Lung microvascular endothelial cell (primary cell): ENCODE data around the gene HERPUD2. TPM values are rescaled to one million over a fixed set of nuclear protein-coding genes. Genes with fewer than 3 reads are reported as not detected.
"Not testable (repeated sequence)": the region's sequence is repeated elsewhere in the genome, so short reads cannot be mapped to it uniquely, and the experiment has no call there.

Source experiments
- DNase-seq, 2 donors: peaks; one replicate each; pipeline versions ENCODE4 v3.0.0 to v3.0.0-alpha.2; 2010; ENCODE audit warnings: low read depth in 2 of 2
- total RNA-seq: library from RNA; depleted of rRNA; stranded (reverse); fragments of >200 nt; gene quantifications from 2 replicates; pipeline ENCODE4 v1.2.1, GENCODE V29; 2014

Gene HERPUD2
- total RNA-seq, 1 donor from 2014 or later = 28.8 TPM

DNA sequence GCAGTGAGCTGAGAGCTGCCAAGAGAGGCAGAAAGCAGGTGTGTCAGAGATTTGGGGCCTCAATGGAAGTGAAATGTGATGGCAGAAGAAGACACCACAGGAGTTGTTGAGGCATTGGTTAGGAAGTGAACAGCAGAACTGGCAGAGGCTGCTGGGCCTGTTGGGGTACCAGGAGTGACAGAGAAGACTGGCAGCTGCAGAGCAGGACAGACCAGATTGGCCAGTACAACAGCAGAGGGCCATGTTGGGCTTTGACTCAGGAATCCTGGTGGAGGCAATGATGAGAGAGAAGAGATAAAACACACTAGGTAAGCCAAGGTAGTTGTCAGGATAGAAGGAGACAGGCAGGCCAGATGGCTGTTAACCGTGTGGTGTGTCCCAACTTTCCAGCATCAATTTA lies 19.9 kb upstream of the HERPUD2 start:
- no peak for DNase-seq

DNA sequence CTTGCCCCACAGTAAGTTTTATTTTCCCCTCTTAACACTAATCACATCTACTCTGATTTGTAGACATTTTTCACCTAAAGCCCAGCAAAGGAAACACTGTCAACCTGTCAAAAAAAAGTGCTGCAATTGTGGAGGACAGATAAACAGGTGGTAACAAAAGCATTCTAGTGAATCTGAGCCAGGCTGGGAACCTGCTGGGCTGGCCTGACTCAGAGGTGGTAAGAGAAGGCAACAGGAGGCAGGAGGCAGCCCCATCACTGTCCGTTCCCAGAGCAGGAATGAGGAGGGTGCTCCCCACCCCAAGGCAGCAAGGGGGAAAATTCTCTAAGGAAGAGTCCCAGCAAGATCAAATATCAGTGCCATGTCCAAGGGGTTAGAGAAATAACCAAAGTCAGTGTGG lies 19.5 kb upstream of the HERPUD2 start:
- DNase-seq = no peak

DNA sequence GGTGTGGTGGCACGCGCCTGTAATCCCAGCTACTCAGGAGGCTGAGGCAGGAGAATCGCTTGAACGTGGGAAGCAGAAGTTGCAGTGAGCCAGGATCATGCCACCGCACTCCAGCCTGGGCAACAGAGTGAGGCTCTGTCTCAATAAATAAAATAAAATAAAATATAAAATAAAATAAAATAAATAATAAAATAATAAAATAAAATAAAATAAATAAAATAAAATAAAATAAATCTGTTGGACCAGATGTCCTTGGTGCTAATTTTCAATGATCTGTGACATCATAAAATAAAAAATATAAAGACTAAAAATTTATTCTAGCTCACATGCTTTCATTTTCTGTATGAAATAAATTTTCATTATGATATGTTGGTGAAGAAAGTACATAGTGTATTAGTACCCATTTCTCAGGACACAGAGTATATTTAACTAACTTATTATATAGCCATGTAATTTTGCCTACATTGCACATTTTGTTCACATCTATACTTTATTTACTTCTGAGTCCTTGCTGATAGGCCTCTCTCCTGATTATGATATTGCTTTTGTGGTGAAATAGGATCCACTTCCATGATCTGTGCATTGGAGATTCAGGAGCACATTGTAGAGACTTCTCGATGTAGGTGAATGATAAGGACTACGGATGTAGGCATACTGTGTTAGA lies 17.8 kb upstream of the HERPUD2 start:
- DNase-seq = no peak

DNA sequence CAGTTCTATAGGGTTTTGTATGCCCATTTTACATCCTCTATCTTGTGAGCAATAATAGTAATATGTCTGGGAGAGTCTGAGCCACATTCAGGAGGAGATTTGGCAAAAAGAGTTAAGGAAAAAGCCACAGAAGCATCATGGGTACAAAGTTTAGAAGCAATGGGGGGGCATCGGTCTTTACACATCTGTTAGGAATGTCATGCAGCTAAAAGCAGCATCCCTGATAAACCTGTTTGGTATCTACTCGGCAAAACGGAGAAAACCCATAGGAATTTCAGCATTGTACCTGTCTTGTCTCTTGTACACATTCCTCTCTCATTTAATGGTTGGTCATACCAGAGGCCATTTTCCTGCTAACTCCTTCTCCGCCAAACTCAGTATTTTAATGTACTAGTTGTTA lies 12.5 kb upstream of the HERPUD2 start:
- DNase-seq = no peak

DNA sequence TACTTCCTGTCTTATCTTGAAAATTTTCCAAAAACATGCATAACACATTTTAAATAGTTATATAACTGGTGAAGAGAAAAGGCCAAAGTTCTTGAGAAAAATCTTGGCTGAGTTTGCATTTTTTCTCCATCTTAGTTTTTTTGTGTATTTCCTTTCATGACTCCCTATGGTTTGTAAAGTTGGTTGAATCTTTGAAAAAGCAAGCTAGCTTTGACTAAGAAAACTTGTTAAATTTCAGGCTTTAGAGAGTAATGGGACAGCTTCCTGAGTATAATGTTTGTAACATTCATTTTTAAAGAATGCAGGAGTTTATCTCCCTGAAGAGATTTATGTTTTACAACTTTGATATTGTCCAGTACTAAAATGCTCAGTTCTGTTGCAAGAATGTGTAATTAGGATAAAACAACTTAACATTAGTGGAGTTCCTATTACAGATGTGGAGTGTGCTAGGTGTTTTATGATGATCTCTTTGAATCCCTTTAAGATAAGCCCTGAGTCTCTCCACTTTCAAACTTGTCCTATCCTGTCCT lies 11.1 kb upstream of the HERPUD2 start:
- DNase-seq = no peak

DNA sequence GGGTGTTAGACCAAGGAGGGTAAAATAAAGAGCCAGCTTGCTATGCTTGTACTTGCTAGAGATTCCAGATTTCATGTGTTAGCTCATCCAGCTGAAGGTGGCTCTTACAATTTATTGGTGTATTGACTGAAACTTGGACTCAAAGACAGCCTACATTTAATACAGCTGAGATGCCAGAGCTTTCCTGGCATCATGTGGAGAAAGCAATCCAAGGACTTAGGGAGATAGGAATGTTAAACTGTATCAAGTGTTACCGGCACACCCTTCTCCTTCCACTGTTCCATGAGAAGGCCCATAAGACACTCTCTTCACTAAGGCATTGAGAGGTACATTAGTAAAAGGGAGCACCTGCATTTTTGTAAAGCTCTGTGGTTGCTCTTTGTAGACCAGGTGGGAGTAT lies 9.3 kb upstream of the HERPUD2 start:
- no peak for DNase-seq

DNA sequence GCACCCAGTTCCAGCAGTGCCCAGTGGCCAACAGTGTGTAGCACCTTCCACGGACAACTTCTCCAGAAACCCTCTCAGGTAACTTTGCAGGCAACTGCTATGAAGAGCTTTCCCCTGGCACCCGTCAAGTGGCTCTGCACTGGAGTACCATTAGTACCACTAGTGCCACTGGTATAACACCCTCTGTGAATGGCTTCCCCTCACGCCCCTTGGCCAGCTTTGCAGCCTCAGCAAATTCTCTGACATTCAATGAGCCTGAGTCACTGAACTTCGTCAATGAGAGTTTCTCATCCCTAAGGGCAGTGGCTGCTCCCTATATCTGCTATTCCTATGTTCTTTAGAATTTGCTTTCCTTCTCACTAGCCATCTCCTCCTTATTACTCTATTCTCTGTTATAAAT lies 7.6 kb upstream of the HERPUD2 start:
- no peak for DNase-seq

DNA sequence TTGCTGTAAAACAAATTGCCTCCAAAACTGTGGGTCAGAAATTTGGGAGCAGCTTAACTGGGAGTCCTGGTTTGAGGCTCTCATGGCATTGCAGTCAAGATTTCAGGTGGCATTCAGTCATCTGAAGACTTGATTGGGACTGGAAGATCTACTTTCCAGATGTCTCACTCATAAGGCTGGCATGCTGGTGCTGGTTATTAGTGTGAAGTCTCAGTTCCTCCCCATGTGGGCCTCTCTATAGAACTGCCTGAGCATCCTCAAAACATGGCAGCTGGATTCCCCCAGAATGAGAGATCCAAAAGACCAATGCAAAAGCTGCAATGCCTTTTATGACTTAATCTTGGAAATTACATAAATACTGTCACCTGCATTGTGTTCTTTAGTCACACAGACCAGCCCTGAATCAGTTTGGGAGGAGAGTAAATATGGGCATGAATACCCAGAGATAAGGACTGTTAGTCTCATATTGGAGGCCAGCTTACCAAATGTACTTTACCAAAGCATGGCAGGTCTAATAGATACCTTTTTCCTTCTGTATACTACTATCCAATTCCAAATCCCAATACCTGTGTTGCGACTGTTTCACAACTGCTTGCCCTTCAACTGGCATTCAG lies 6.5 kb upstream of the HERPUD2 start:
- no peak for DNase-seq

DNA sequence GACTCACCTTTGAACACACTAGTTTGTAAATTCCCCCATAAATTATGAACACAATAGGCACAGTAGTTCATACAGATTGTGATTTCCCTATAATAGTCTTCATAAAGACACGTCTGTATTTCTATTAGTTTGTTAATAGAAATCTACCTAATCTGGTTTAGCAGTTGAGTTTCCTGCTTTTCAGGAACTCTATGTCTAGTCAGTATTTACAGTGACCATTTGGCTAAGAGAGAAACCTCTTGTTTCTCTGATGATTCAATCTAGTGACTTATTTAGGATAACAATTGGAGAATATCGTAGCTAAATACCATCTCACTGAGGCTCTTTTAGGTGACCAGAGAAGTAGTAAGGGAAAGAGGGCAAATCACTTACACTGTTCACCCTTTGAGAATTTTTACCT lies 5.9 kb upstream of the HERPUD2 start:
- peak in 1 of 2 donors; percentile 28 for DNase-seq

DNA sequence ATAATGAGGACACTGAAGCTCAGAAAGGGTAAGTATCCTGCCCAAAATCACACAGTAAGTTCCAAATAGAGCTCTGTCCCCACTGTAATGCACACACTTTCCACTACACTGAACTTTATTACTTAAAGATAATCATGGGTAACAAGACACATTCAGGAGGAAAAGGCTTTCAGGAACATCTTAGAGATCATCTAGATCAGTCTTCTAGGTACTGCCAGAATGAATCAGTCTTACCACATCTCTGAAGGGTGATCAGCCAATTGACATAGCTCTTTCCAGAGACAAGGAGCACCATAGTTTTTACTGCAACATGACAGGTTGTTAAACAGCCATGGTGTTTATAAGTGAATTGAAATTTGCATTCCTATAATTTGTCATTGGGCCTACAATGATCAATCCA lies 5.4 kb upstream of the HERPUD2 start:
- DNase-seq = no peak

DNA sequence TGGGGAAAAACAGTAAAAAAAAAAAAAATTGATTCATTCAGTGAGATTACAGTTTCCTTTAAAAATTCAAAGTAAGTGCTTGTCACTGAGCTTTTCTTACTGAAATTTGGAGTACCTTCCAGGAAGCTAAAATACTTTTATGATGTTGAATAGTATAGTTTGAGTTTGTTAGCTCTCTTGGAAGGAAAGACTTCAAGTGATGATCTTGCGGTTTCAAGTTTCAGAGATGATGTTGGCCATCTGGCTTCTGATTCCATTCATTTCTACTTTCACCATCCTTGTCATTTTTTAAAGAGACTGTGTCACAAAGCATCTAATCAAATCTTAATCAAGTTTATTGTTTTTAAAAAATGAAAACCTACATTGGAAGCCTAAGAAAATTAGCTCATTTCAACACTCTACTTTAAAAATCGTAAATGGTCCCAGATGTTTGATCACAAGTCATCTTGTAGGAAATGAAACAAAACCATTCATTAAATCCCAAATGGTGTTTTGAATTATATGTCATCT lies 4.9 kb upstream of the HERPUD2 start:
- no peak for DNase-seq

DNA sequence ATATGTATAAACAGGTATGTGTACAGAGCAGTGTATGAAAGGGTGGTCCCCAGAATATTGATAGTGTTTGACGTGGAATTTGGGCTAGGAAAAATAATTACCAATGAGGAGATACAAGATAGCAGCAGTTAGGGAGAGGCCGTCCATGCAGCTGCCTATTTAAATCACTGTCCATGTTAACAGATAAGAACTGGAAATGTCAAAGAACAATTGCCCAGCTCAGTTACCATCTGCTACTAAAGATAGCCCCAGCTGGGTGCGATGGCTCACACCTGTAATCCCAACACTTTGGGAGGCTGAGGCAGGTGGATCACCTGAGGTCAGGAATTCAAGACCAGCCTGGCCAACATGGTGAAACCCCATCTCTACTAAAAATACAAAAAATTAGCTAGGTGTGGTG lies 3.4 kb upstream of the HERPUD2 start:
- DNase-seq = not testable (repeated sequence)

DNA sequence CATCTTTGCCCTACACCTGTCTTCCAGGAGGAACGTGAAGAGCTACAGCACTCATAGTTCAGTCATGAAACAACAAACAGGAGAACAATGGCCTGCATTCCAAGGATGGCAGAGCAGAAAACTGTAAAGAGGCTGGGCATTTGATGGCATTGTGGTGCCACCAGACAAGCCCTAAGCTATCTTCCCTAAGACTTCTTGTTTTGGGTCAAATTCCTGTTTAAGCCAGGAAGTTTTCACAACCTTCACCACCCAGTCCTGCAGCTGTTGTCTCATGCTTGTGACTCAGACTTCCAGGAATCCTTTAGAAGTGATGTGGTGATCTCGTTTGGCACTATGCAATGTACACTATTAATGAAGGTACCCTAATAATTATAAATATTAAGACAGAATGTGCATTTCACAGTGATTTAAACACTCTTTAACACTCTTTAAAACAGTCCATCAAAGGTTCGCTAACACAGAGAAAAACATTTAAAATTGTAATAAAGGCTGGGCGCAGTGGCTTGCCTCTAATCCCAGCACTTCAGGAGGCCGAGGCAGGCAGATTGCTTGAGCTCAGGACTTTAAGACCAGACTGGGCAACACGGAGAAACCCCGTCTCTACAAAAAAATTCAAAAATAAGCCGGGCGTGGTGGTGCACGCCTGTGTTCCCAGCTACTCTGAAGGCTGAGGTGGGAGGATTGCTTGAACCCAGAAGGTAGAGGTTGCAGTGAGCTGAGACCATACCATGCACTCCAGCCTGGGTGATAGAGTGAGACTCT lies 2.7 kb upstream of the HERPUD2 start:
- DNase-seq = peak in 1 of 2 donors; percentile 69

DNA sequence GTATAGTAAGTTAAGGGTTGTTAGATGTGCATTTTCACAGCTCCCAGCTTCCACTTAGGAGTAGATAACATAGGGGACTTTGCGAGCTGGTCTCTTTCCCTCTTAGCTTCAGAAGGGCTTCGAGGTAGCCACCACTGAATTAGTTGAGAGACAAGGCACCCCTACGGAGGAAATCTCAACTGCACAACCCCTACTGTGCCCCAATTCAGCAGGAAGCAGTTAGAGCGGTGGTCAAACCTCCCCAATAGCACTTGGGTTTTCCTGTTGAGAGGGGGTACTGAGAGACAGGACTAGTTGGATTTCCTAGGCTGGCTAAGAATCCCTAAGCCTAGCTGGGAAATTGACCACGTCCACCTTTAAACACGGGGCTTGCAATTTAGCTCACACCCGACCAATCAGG lies 1.1 kb upstream of the HERPUD2 start:
- no peak for DNase-seq

DNA sequence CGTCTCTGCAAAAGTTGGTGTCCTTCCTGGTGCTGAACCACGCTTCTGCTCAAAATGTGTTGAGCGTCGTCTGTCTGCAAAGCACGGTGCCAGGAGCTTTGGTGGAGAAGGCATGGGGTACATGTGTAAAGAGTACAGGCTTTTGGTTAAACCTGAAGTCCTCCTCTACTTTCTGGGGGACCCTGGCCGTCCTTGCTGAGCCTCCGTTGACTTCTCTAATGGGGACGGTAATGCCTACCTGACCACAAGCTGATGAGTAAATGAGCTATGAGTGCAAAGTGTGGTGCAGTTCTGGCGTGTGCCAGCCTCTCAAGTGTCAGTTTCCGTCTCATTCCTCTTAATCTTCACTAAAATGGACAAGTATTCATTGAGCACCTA lies 527 bp upstream of the HERPUD2 start:
- no peak for DNase-seq

DNA sequence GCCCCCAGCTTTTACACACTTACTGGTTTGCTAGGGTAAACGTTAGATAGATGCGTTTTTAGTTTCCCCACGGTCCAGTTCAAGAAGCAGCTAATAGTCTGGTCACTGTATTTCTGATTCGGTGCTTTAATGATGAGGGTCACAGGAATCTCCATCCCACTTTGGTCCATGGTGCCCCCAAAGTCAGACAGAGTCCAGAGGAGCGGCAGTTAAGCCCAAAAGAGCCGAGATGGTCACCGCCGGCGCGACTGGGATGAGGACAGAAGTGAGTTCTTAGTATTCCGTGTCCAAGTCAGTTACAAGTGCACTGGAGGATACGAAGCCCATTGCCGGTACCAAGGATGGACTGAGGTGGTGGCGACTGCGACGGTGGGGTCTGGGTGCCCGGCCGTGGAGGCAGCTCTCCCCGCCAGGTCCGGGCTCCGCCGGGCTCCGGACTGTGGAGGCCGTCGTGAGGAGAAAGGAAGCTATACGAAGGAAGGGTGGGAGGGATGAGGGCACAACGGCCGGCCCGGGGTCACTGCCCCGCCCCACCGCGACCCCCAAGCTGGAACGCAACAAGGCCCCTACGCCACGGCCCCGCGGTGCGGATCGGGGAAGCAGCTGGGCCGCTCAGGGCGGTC lies 663 bp downstream of the HERPUD2 start:
- peak in 1 of 2 donors; percentile 40 for DNase-seq

DNA sequence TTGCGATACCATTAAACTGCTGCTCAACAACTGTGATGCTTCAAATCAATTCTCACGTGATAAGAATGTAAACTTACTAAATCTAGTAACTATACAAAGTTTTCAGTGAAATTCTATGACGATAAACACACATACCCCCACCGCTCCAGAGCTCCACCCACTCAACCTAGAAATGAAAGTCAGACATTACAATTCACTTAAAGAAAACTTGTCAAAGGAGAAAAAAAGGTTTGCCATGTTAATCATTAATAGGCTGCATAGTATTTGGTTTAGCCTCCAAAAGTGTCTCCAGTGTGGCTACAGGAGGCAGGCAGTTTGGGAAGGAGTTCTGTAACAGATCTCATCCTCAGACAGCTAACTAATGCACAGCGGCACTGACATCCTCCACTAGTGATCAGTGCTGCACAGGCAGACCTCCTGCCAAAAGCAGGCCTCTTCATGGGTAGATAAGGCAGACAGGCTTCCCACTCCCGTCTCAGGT lies 3.1 kb downstream of the HERPUD2 start:
- no peak for DNase-seq

DNA sequence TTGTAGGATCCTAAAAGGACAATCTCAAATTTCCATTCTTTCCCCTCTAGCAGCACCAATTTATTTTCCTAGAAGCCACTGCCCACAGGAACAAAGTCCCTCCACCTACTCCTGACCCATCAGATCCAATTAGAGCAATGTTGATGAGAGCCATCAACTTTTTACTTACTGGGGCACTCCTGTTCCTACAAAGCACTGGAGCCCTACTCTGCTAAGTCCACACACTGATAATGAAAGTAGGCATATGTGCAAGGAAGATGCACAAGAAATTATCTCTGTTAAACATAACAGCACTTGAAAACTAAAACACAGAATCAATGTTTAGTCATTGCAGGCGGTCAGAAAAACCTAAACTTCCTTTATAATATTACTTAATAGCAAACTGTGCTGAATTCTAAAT lies 3.6 kb downstream of the HERPUD2 start:
- DNase-seq = no peak

DNA sequence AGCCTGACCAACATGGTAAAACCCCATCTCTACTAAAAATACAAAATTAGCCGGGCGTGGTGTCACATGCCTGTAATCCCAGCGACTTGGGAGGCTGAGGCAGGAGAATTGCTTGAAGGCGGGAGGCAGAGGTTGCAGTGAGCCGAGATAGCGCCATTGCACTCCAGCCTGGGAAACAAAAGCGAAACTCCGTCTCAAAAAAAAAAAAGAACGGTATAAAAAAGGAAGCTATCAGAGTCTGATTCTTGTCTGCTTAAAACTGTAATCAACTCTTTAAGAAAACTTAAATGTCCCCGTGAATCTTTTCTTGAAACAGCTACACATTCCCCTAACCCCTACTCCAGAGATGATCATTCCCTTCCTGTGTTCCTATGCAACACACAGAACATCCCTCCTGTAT lies 4.3 kb downstream of the HERPUD2 start:
- not testable (repeated sequence) for DNase-seq

DNA sequence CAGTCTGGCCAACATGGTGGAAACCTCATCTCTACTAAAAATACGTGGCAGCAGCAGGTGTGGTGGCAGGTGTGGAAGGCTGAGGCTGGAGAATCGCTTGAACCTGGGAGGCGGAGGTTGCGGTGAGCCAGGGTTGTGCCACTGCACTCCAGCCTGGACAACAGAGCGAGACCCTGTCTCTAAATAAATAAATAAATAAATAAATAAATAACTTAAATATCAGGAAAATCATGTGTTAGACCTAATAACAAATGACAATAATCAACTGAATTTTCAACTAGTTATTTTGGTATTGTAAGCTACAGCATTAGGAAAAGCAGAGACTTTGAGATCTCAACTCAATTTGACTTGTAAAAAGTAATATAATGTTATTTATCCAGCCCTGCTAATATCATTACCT lies 9.2 kb downstream of the HERPUD2 start:
- DNase-seq = no peak

DNA sequence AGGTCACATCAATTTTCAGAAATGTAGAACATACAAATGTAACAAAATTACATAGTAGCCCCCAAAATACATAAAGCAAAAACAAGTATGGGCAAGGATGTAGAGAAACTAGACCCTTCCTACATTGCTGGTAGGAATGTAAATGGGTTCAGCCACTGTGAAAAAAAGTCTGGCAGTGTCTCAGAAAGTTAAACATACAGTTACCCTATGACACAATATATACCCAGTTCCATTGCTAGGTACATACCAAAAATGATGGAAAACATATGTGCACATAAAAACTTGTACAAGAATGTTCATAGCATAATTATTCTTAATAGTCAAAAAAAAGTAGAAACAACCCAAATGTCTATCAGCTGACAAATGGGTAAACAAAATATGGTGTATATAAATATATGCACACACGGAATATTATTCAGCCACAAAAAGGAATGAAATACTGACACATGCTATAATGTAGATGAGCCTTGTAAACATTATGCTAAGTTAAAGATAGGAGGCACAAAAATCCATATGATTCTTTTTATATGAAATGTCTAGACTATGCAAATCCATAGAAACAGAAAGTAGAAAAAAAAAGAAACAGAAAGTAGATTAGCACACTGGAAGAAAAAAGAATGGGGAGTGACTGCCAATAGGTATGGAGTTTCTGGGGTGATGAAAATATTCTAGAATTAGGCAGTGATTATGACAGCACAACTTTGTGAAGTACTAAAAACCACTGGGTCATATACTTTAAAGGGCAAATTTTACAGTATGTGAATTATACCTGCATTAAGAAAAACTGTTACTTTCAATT lies 13.5 kb downstream of the HERPUD2 start:
- DNase-seq = no peak
